ENCODE data around the gene FAM149A.

DNA sequence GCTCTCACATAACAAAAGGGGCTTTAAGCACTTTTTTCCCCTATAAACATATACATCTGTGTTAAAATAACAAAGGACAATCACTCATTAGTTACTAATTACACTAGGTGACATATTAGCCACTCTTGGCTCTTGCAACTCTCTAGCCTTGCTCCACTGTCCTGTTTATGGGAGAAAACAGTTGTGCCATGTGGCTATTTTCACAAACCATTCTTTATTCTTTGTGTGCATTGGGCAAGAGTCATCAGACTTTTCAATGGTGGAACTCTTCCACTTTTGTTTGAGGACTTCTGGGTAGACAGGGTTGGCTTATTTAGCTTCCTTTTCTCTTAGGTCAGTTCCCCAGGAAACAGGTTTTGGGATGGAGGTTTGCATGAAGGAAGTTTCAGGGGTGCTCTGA is 16.0 kb upstream of the FAM149A start:
- TF ChIP-seq, protein P1, sequence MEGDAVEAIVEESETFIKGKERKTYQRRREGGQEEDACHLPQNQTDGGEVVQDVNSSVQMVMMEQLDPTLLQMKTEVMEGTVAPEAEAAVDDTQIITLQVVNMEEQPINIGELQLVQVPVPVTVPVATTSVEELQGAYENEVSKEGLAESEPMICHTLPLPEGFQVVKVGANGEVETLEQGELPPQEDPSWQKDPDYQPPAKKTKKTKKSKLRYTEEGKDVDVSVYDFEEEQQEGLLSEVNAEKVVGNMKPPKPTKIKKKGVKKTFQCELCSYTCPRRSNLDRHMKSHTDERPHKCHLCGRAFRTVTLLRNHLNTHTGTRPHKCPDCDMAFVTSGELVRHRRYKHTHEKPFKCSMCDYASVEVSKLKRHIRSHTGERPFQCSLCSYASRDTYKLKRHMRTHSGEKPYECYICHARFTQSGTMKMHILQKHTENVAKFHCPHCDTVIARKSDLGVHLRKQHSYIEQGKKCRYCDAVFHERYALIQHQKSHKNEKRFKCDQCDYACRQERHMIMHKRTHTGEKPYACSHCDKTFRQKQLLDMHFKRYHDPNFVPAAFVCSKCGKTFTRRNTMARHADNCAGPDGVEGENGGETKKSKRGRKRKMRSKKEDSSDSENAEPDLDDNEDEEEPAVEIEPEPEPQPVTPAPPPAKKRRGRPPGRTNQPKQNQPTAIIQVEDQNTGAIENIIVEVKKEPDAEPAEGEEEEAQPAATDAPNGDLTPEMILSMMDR (IDR thresholded peaks at IDR 0.05; ENCODE audit: low read length) = no peak
- TF ChIP-seq EZH2 (optimal IDR thresholded peaks at IDR 0.05; ENCODE audit: low read depth, low read length) = no peak
